K562 (cell line): ENCODE results near the gene CLEC4F. TPM values are rescaled to one million over a fixed set of nuclear protein-coding genes. Genes with fewer than 3 reads are reported as not detected.

Experiments
- ATAC-seq: fragments of 200-7000 bp; cut with Tn5 transposase; 3 replicates; pipeline ENCODE4 v1.9.1; 2020; ENCODE audit warnings: moderate library complexity
- BruUV-seq: library from RNA; stranded (reverse); fragments of 400-500 nt; replicated peaks from 2 replicates; lab custom pipeline; 2021; lab: Mats Ljungman, UMichigan
- CTCF ChIA-PET: fragments of 300-600 bp; formaldehyde crosslinking; extraction: SDS; loops from one replicate; lab custom pipeline; 2021; ENCODE audit warnings: low intra/inter-chr PET ratio; lab: Yijun Ruan, JAX
- POLR2A ChIA-PET: fragments of 300-600, 350-650 bp; sonication (Branson Sonifier 250); formaldehyde crosslinking; extraction: SDS; loops from one replicate; lab custom pipeline; 2021; ENCODE audit warnings: antibody characterized with exemption, inconsistent platforms; lab: Yijun Ruan, JAX
- DNase-seq, 4 experiments: peaks; one replicate each; pipeline versions ENCODE4 v3.0.0 to v3.0.0-alpha.2; 2011 to 2018; ENCODE audit warnings: low spot score in 3 of 4, mixed read lengths in 3 of 4; ENCODE audit errors: extremely low read depth in 1 of 4
- FAIRE-seq: peaks from 2 replicates; lab custom pipeline; 2011; peaks lifted over from hg19 to GRCh38; lab: Jason Lieb, UNC
- H2AFZ ChIP-seq: 2 replicates; pipeline ENCODE4 v1.6.0; 2011; ENCODE audit warnings: low read depth, low read length, control low read depth, inconsistent platforms
- H3K27ac ChIP-seq: fragments of 200-600 bp; 3 replicates; pipeline ENCODE4 v1.8.0; 2011; ENCODE audit warnings: low read depth, mild to moderate bottlenecking, control low read depth, inconsistent platforms, low read length, moderate library complexity, mixed read lengths; ENCODE audit errors: extremely low read depth
- H3K27me3 ChIP-seq, 2 experiments: fragments of 300-600 bp in 1 of 2; 2 replicates in 1 of 2; 3 replicates in 1 of 2; pipeline versions ENCODE4 v1.6.0 to v1.8.0; 2011; ENCODE audit warnings: inconsistent platforms in 2 of 2, low read length in 2 of 2, mild to moderate bottlenecking in 1 of 2, mixed read lengths in 1 of 2, moderate library complexity in 1 of 2; ENCODE audit not compliant: control insufficient read depth in 2 of 2, insufficient read depth in 2 of 2
- H3K36me3 ChIP-seq: fragments of 300-600 bp; 3 replicates; pipeline ENCODE4 v1.8.0; 2011; ENCODE audit warnings: mild to moderate bottlenecking, low read length, inconsistent platforms; ENCODE audit not compliant: control insufficient read depth, insufficient read depth
- H3K4me1 ChIP-seq, 2 experiments: fragments of 200-600 bp in 1 of 2; replicated peaks in 1 of 2; 2 replicates in 1 of 2; 3 replicates in 1 of 2; pipeline versions ENCODE4 v1.5.1 to v1.8.0; 2011; ENCODE audit warnings: inconsistent platforms in 2 of 2, low read length in 2 of 2, mild to moderate bottlenecking in 1 of 2, mixed read lengths in 1 of 2, moderate library complexity in 1 of 2; ENCODE audit not compliant: control insufficient read depth in 2 of 2, insufficient read depth in 2 of 2
- H3K4me2 ChIP-seq: 2 replicates; pipeline ENCODE4 v1.6.1; 2011; ENCODE audit warnings: low read length, control low read depth, inconsistent platforms, mixed read lengths; ENCODE audit not compliant: insufficient read depth
- H3K4me3 ChIP-seq: fragments of 200-600 bp; sonication (generic), shearing (Covaris generic); 2 replicates; pipeline ENCODE4 v1.5.1; 2016; ENCODE audit warnings: control low read depth, inconsistent platforms
- H3K79me2 ChIP-seq: fragments of 200-600 bp; 3 replicates; pipeline ENCODE4 v1.8.0; 2011; ENCODE audit warnings: low read length, inconsistent platforms; ENCODE audit not compliant: control insufficient read depth, insufficient read depth
- H3K9ac ChIP-seq, 2 experiments: 2 replicates each; pipeline versions ENCODE4 v1.6.0 to v1.6.1; 2011; ENCODE audit warnings: low read depth in 2 of 2, low read length in 2 of 2, control low read depth in 1 of 2, inconsistent platforms in 1 of 2, mild to moderate bottlenecking in 1 of 2, mixed read lengths in 1 of 2; ENCODE audit not compliant: insufficient read depth in 1 of 2
- H3K9me1 ChIP-seq: one replicate; pipeline ENCODE4 v1.6.0; 2011; ENCODE audit warnings: inconsistent platforms, mild to moderate bottlenecking, low read length, moderate library complexity; ENCODE audit not compliant: control insufficient read depth, insufficient read depth
- H3K9me3 ChIP-seq: replicated peaks from 2 replicates; pipeline ENCODE4 v1.5.1; 2011; ENCODE audit warnings: low read depth, low read length, inconsistent platforms; ENCODE audit not compliant: control insufficient read depth, insufficient read depth
- H4K20me1 ChIP-seq: replicated peaks from 2 replicates; pipeline ENCODE4 v1.6.1; 2011; ENCODE audit warnings: low read length, inconsistent platforms, mixed read lengths; ENCODE audit not compliant: control insufficient read depth, insufficient read depth
- E2F6 ChIP-seq, 2 experiments: IDR thresholded peaks; 2 replicates each; pipeline ENCODE4 v1.6.1; 2011; ENCODE audit warnings: borderline replicate concordance in 1 of 2, control low read depth in 1 of 2, low read depth in 1 of 2, low read length in 1 of 2, mild to moderate bottlenecking in 1 of 2, mixed read lengths in 1 of 2, moderate library complexity in 1 of 2; ENCODE audit not compliant: insufficient read depth in 1 of 2, insufficient read length in 1 of 2, poor library complexity in 1 of 2, severe bottlenecking in 1 of 2; ENCODE audit errors: extremely low read depth in 1 of 2
- E2F8 ChIP-seq: fragments of 450-650 bp; IDR thresholded peaks from 2 replicates; pipeline ENCODE4 v1.7.1; 2018; ENCODE audit warnings: mild to moderate bottlenecking, low read depth; ENCODE audit not compliant: partially characterized antibody
- POLR3G ChIP-seq: IDR thresholded peaks from 2 replicates; pipeline ENCODE4 v1.6.1; 2011; ENCODE audit not compliant: insufficient read length, insufficient replicate concordance; ENCODE audit errors: extremely low read depth
- ZBTB9 ChIP-seq: fragments of 450-650 bp; formaldehyde crosslinking; IDR thresholded peaks from 2 replicates; pipeline ENCODE4 v1.4.0; 2020; ENCODE audit warnings: mild to moderate bottlenecking, moderate library complexity
- ZNF354B ChIP-seq: fragments of 250-450 bp; sonication (Bioruptor Pico); IDR thresholded peaks from 2 replicates; pipeline ENCODE4 v1.4.0; 2020
- WGBS: fragments of 100-300 bp; shearing (Covaris generic); methylation state at CpG from one replicate; pipeline ENCODE4 v1.1.6; 2016; ENCODE audit warnings: low coverage, mixed read lengths; ENCODE audit not compliant: insufficient coverage; ENCODE audit errors: missing lambda C conversion rate; 5-methylcytosine and 5-hydroxymethylcytosine counted together
- in situ Hi-C: fragments of 300-500 bp; cut with MboI; formaldehyde crosslinking; loops from 4 replicates; pipeline ENCODE4 v1.15.0; 2018; ENCODE audit warnings: inconsistent platforms, mixed read lengths
- intact Hi-C: fragments of 100-400 bp; cut with micrococcal nuclease; formaldehyde crosslinking; loops from 2 replicates; pipeline ENCODE4 v1.14.2; 2022
- polyA plus RNA-seq, 8 experiments: library from polyadenylated mRNA; depleted of rRNA in 4 of 8; stranded (reverse) in 5 of 8; unstranded in 3 of 8; fragments of >200 nt; fragmentation: Nextera tagmentation in 2 of 8; fragmentation: Illumina TruSeq in 1 of 8; extraction: Ambion mirVana in 2 of 8; extraction: Trizol in 1 of 8; gene quantifications; 2 replicates each; pipeline versions ENCODE4 v1.2.1 to v1.2.3, GENCODE V29; 2011 to 2014; ENCODE audit warnings: inconsistent platforms in 1 of 8, missing spikeins in 1 of 8
- total RNA-seq, 7 experiments: library from RNA; depleted of rRNA in 6 of 7; stranded (reverse); fragments of >200 nt in 6 of 7; fragmentation: Illumina TruSeq in 2 of 7; extraction: Trizol in 2 of 7; gene quantifications; 2 replicates each; pipeline versions ENCODE4 v1.2.1 to v1.2.3, GENCODE V29; 2011 to 2021; ENCODE audit warnings: low replicate concordance in 1 of 7
- TF ChIP-seq, protein P1 (sequence below): sonication (generic); formaldehyde crosslinking; IDR thresholded peaks from 2 replicates; pipeline ENCODE4 v1.8.1; 2023; ENCODE audit warnings: mild to moderate bottlenecking, missing genetic modification reagents
- TF ChIP-seq, protein P2 (sequence below): fragments of 450-650 bp; formaldehyde crosslinking; IDR thresholded peaks from 2 replicates; pipeline ENCODE4 v1.4.0; 2022; ENCODE audit warnings: mild to moderate bottlenecking, moderate library complexity

The CLEC4F gene
- total and polyA plus RNA-seq, 9 of the 15 experiments (the other 6 are each of a cell fraction or from before 2014, with no cell fraction given): not detected

DNA sequence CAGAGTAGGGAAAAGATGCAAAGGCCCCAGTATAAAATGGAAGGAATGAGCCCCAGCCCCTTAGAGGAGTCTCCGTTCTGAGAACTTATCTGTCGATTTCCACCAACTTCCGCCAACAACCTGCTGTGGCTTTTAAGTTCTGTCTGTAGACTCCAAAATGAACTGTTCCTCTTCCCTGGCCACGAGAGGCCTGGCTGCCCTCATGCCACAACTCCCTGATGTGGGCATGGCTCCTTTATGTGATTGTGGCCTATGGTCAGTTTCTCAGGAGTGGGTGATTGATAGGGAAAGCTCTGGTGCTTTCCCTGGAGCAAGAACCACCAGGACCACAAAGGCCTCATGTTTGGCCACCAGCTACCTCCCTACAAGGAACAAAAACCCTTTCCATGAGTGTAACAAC lies 34.0 kb upstream of the CLEC4F start (continued):
- TF ChIP-seq, protein P1, sequence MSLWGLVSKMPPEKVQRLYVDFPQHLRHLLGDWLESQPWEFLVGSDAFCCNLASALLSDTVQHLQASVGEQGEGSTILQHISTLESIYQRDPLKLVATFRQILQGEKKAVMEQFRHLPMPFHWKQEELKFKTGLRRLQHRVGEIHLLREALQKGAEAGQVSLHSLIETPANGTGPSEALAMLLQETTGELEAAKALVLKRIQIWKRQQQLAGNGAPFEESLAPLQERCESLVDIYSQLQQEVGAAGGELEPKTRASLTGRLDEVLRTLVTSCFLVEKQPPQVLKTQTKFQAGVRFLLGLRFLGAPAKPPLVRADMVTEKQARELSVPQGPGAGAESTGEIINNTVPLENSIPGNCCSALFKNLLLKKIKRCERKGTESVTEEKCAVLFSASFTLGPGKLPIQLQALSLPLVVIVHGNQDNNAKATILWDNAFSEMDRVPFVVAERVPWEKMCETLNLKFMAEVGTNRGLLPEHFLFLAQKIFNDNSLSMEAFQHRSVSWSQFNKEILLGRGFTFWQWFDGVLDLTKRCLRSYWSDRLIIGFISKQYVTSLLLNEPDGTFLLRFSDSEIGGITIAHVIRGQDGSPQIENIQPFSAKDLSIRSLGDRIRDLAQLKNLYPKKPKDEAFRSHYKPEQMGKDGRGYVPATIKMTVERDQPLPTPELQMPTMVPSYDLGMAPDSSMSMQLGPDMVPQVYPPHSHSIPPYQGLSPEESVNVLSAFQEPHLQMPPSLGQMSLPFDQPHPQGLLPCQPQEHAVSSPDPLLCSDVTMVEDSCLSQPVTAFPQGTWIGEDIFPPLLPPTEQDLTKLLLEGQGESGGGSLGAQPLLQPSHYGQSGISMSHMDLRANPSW (CRISPR knock-in tag): no peak
- no peak for TF ChIP-seq E2F6 (IDR thresholded peaks at IDR 0.05; ENCODE audit: borderline replicate concordance in 1 of 2, extremely low read depth in 1 of 2, insufficient read depth in 1 of 2, insufficient read length in 1 of 2, low read depth in 1 of 2, low read length in 1 of 2, poor library complexity in 1 of 2, severe bottlenecking in 1 of 2)

- no peaks in the 10 kb centered on the region for H3K4me1 ChIP-seq
- ChIA-PET POLR2A (no interaction called here), CTCF (no interaction called here)
- BruUV-seq: no TSS peak
- ATAC-seq (no peak), FAIRE-seq (no peak), DNase-seq (no peak)
- no peak overlapping the region for H3K4me2 ChIP-seq
- H3K9me3 ChIP-seq: no peaks in the 10 kb centered on the region
- H3K36me3 ChIP-seq: no peaks in the 10 kb centered on the region
- H3K4me3 ChIP-seq: no peak overlapping the region
- H3K9ac ChIP-seq: no peak overlapping the region
- H3K79me2 ChIP-seq: no peaks in the 10 kb centered on the region
- WGBS: 0% methylated on average over 1 of the region's 1 CpG
- H3K27ac ChIP-seq: no peak overlapping the region
- intact Hi-C loops (no loop called here), in situ Hi-C loops (no loop called here)
- H3K27me3 ChIP-seq: peaks cover 3 to 11% of the 10 kb centered on the region in 2 experiments; a peak in 2 of 5 replicates
- no peaks in the 10 kb centered on the region for H3K9me1 ChIP-seq
- no peak overlapping the region for H2AFZ ChIP-seq
- no peaks in the 10 kb centered on the region for H4K20me1 ChIP-seq
- TF ChIP-seq POLR3G (no peak), E2F8 (no peak), ZNF354B (CRISPR knock-in tag) (no peak), ZBTB9 (CRISPR knock-in tag) (no peak)
- TF ChIP-seq, protein P2, sequence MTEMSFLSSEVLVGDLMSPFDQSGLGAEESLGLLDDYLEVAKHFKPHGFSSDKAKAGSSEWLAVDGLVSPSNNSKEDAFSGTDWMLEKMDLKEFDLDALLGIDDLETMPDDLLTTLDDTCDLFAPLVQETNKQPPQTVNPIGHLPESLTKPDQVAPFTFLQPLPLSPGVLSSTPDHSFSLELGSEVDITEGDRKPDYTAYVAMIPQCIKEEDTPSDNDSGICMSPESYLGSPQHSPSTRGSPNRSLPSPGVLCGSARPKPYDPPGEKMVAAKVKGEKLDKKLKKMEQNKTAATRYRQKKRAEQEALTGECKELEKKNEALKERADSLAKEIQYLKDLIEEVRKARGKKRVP: no peak
Measured at GRCh38 chr2:70852824-70853223, 32.4 kb upstream of the CLEC4F start.
